ENCODE results near the gene MRGPRX3. TPM values are rescaled to one million over a fixed set of nuclear protein-coding genes. Genes with fewer than 3 reads are reported as not detected.
A peak's percentile ranks its signal among the peaks of the same experiment; 100 is the strongest.

Gene MRGPRX3
- total RNA-seq (2021; fragmentation: NEBNext Ultra II Directional; extraction: Animal tissue kit (Norgen Biotek cat#: 25700)) (not detected in 2 replicates), polyA plus RNA-seq (2011; rRNA removed) (not detected in 2 replicates), polyA minus RNA-seq (2011; rRNA and poly(A)+ RNA removed) (not detected in 2 replicates)
- not detected for polyA plus RNA-seq (2011; cell fraction: cytosol; rRNA removed)
- polyA plus RNA-seq (2011; cell fraction: nucleus; rRNA removed) = not detected
- not detected in 4 replicates for polyA plus RNA-seq (2012, experiment 1 of 2)
- polyA plus RNA-seq (2012, experiment 2 of 2) = not detected
- polyA plus RNA-seq (2013, experiment 1 of 2) = not detected
- not detected for polyA plus RNA-seq (2013, experiment 2 of 2)
- not detected for polyA minus RNA-seq (2011; cell fraction: cytosol; rRNA and poly(A)+ RNA removed)
- not detected for polyA minus RNA-seq (2011; cell fraction: nucleus; rRNA and poly(A)+ RNA removed)
- long read RNA-seq, experiment 1 = 0 reads
- long read RNA-seq, experiment 2 = 0 reads

GRCh38 chr11:18132341-18132740 is at the start of gene MRGPRX3:
Gene MRGPRX3 (plus strand): TSS chr11:18132571. CDS start chr11:18137203, 4,632 bp downstream.
- Histone ChIP-seq H3K4me2 (ENCODE audit: insufficient read depth in 1 of 2, low read depth in 2 of 2, low read length in 2 of 2) (no peak within 1 kb of the TSS), H4K91ac (replicated peaks; ENCODE audit: insufficient read length, low read length) (no peak within 1 kb of the TSS), H3K36me3 (ENCODE audit: control insufficient read depth in 2 of 4, insufficient read depth in 4 of 4, low read length in 3 of 4) (no peaks in the 10 kb centered on the region), H3K27ac (ENCODE audit: low read depth, low read length) (no peak within 1 kb of the TSS), H3K14ac (ENCODE audit: insufficient read length) (no peak within 1 kb of the TSS), H3K4me1 (replicated peaks in 1 of 4; ENCODE audit: control insufficient read depth in 3 of 4, insufficient read depth in 4 of 4, low read length in 3 of 4) (peaks cover 0 to 9% (median 0%) of the 10 kb centered on the region in 4 experiments; a peak in 1 of 7 replicates), H2BK20ac (ENCODE audit: low read length) (no peak within 1 kb of the TSS), H3K56ac (replicated peaks; ENCODE audit: insufficient read length, low read depth, low read length) (no peak within 1 kb of the TSS), H3K4me3 (ENCODE audit: extremely low read depth in 1 of 4, insufficient read depth in 2 of 4, low read depth in 3 of 4, low read length in 4 of 4) (no peak within 1 kb of the TSS), H2BK5ac (ENCODE audit: low read depth, low read length) (no peak within 1 kb of the TSS), H3K18ac (ENCODE audit: extremely low read depth, low read length) (no peak within 1 kb of the TSS), H2AFZ (ENCODE audit: low read length) (peak within 1 kb of the TSS; percentile 58; the same call in 1 of the 2 replicates), H4K5ac (ENCODE audit: insufficient read length, low read depth, low read length) (no peak within 1 kb of the TSS), H3K9me3 (ENCODE audit: insufficient read depth in 2 of 2, low read depth in 1 of 2, low read length in 1 of 2) (peaks cover 9 to 11% of the 10 kb centered on the region in 2 experiments; a peak in 3 of 4 replicates), H3K23ac (ENCODE audit: insufficient read length) (no peak within 1 kb of the TSS), H3K4ac (replicated peaks; ENCODE audit: insufficient read length, low read depth, low read length) (no peak within 1 kb of the TSS), H3K27me3 (replicated peaks in 1 of 4; ENCODE audit: control insufficient read depth in 3 of 4, extremely low read depth in 1 of 4, insufficient read depth in 3 of 4, low read length in 3 of 4) (no peaks in the 10 kb centered on the region), H3K9ac (replicated peaks in 1 of 4; ENCODE audit: extremely low read depth in 1 of 4, low read depth in 3 of 4, low read length in 3 of 4) (no peak within 1 kb of the TSS), H4K8ac (ENCODE audit: extremely low read depth, insufficient read depth, low read length) (no peak within 1 kb of the TSS), H2AK5ac (ENCODE audit: low read depth, low read length) (no peak within 1 kb of the TSS), H2BK12ac (ENCODE audit: low read depth, low read length) (no peak within 1 kb of the TSS), H3K23me2 (ENCODE audit: low read depth, low read length) (no peaks in the 10 kb centered on the region), H2BK15ac (ENCODE audit: low read length) (no peak within 1 kb of the TSS), H3K79me1 (ENCODE audit: low read depth, low read length) (no peaks in the 10 kb centered on the region), H4K20me1 (replicated peaks in 1 of 2; ENCODE audit: control insufficient read depth in 1 of 2, insufficient read depth in 2 of 2, low read length in 2 of 2) (no peaks in the 10 kb centered on the region), H3K79me2 (ENCODE audit: control insufficient read depth in 1 of 2, insufficient read depth in 2 of 2, low read length in 2 of 2) (no peaks in the 10 kb centered on the region), H2BK120ac (replicated peaks; ENCODE audit: low read depth, low read length) (no peak within 1 kb of the TSS)
- no peak for TF ChIP-seq MAFK (IDR thresholded peaks at IDR 0.05; ENCODE audit: low read depth, low read length)
- no peak for TF ChIP-seq BCL11A (IDR thresholded peaks at IDR 0.05; ENCODE audit: low read depth in 2 of 2, low read length in 2 of 2)
- TF ChIP-seq EGR1 (IDR thresholded peaks at IDR 0.05; ENCODE audit: borderline replicate concordance, low read depth, low read length) = no peak
- TF ChIP-seq RFX5 (IDR thresholded peaks at IDR 0.05; ENCODE audit: borderline replicate concordance, low read depth, low read length) = no peak
- no peak for TF ChIP-seq TEAD4 (IDR thresholded peaks at IDR 0.05; ENCODE audit: low read depth, low read length)
- no peak for TF ChIP-seq RAD21 (IDR thresholded peaks at IDR 0.05 in 1 of 2, conservative IDR thresholded peaks at IDR 0.05 in 1 of 2; ENCODE audit: low read depth in 2 of 2, low read length in 2 of 2)
- TF ChIP-seq KDM5A (IDR thresholded peaks at IDR 0.05; ENCODE audit: low read length) = no peak
- TF ChIP-seq GABPA (IDR thresholded peaks at IDR 0.05; ENCODE audit: borderline replicate concordance, insufficient read depth, low read length) = no peak
- no peak for DNase-seq (ENCODE audit: low read depth in 1 of 2, low spot score in 2 of 2)
- POLR2A ChIA-PET (ENCODE audit: partially characterized antibody) = no interaction called here
- WGBS, 2 experiments (ENCODE audit: extremely low coverage in 1 of 2, insufficient coverage in 1 of 2, insufficient read length in 1 of 2, insufficient replicate concordance in 2 of 2, low coverage in 1 of 2, low lambda C conversion rate in 2 of 2, missing lambda C conversion rate in 1 of 2) = 89% methylated on average over 3 of the region's 3 CpGs; no CpG with 5 or more reads in 1 of the 2 experiments
- CTCF ChIA-PET (ENCODE audit: partially characterized antibody) = interaction anchor here (0.6 to 1.8 kb wide), 3 partner anchors 13 to 217 kb away, joined by 3 to 4 read pairs (median 4); no protein-coding TSS in a partner anchor
- FAIRE-seq = no peak
